GM20000 (cell line): ENCODE data around the gene TMEM127.
A peak's percentile ranks its signal among the peaks of the same experiment; 100 is the strongest.

Source experiments
- DNase-seq: peaks from one replicate; pipeline ENCODE4 v3.0.0; 2012; ENCODE audit warnings: low spot score
- CTCF ChIP-seq: IDR thresholded peaks from 2 replicates; pipeline ENCODE4 v1.5.1; 2012; ENCODE audit warnings: mild to moderate bottlenecking, control low read depth; ENCODE audit errors: extremely low read depth, missing control alignments

The TMEM127 gene

GRCh38 chr2:96247009-96247408, 18.8 kb downstream of the TMEM127 start:
- no peak for DNase-seq
- TF ChIP-seq CTCF: no peak

- no peak for DNase-seq
- no peak for TF ChIP-seq CTCF
Measured at GRCh38 chr2:96245609-96246390, 20.0 kb downstream of the TMEM127 start.

GRCh38 chr2:96243843-96244242, 22.0 kb downstream of the TMEM127 start:
- TF ChIP-seq CTCF: no peak
- DNase-seq: no peak

- no peak for TF ChIP-seq CTCF
- peak; percentile 68 for DNase-seq
Measured at GRCh38 chr2:96241900-96242611, 23.7 kb downstream of the TMEM127 start.

- no peak for TF ChIP-seq CTCF
Measured at GRCh38 chr2:96241227-96241626, 24.6 kb downstream of the TMEM127 start.

GRCh38 chr2:96240341-96241038, 25.3 kb downstream of the TMEM127 start:
- no peak for DNase-seq

More at GRCh38 chr2:96241227-96241626, 24.6 kb downstream of the TMEM127 start:
- no peak for DNase-seq

More at GRCh38 chr2:96240341-96241038, 25.3 kb downstream of the TMEM127 start:
- TF ChIP-seq CTCF: no peak
